HepG2 (cell line): Measurements from ENCODE around the gene SGCD. TPM values are rescaled to one million over a fixed set of nuclear protein-coding genes. Genes with fewer than 3 reads are reported as not detected.

Experiments
- AHR ChIP-seq: IDR thresholded peaks from 2 replicates; pipeline ENCODE4 v1.6.1; 2018; ENCODE audit warnings: missing genetic modification reagents, missing compliant biosample characterization
- ATF7 ChIP-seq, 2 experiments: fragments of 450-650 bp in 1 of 2; sonication (generic) in 1 of 2; formaldehyde crosslinking in 1 of 2; IDR thresholded peaks; 2 replicates each; pipeline versions ENCODE4 v1.4.0 to v1.6.1; 2016 to 2020; ENCODE audit warnings: antibody characterized with exemption in 1 of 2, mild to moderate bottlenecking in 1 of 2, missing genetic modification reagents in 1 of 2
- CAMTA2 ChIP-seq: sonication (generic); formaldehyde crosslinking; IDR thresholded peaks from 2 replicates; pipeline ENCODE4 v1.4.0; 2020; ENCODE audit warnings: mild to moderate bottlenecking, missing genetic modification reagents, borderline replicate concordance
- HOXA7 ChIP-seq: sonication (generic); formaldehyde crosslinking; IDR thresholded peaks from 2 replicates; pipeline ENCODE4 v1.8.1; 2022; ENCODE audit warnings: mild to moderate bottlenecking, missing genetic modification reagents, moderate library complexity
- KDM3A ChIP-seq: IDR thresholded peaks from 2 replicates; pipeline ENCODE4 v1.6.1; 2018; ENCODE audit warnings: low read depth, missing compliant biosample characterization
- MAF1 ChIP-seq: sonication (generic); formaldehyde crosslinking; IDR thresholded peaks from 2 replicates; pipeline ENCODE4 v1.5.0; 2020; ENCODE audit warnings: missing genetic modification reagents, borderline replicate concordance
- NBN ChIP-seq: fragments of 450-650 bp; conservative IDR thresholded peaks from 2 replicates; pipeline ENCODE4 v1.6.1; 2017
- PAWR ChIP-seq: sonication (generic); formaldehyde crosslinking; IDR thresholded peaks from 2 replicates; pipeline ENCODE4 v1.4.0; 2020; ENCODE audit warnings: missing genetic modification reagents, mild to moderate bottlenecking, borderline replicate concordance
- PHF5A ChIP-seq: IDR thresholded peaks from one replicate; pipeline ENCODE4 v1.6.1; 2018; ENCODE audit warnings: low read depth, missing genetic modification reagents; ENCODE audit not compliant: unreplicated experiment
- PHF8 ChIP-seq: sonication (generic); formaldehyde crosslinking; IDR thresholded peaks from 2 replicates; pipeline ENCODE4 v1.5.0; 2020; ENCODE audit warnings: missing genetic modification reagents
- SP4 ChIP-seq: sonication (generic); formaldehyde crosslinking; IDR thresholded peaks from 2 replicates; pipeline ENCODE4 v1.8.1; 2023; ENCODE audit warnings: mild to moderate bottlenecking, missing genetic modification reagents
- YEATS4 ChIP-seq: sonication (generic); formaldehyde crosslinking; IDR thresholded peaks from 2 replicates; pipeline ENCODE4 v1.4.0; 2020; ENCODE audit warnings: missing genetic modification reagents, borderline replicate concordance
- ZNF382 ChIP-seq: sonication (generic); formaldehyde crosslinking; IDR thresholded peaks from 2 replicates; pipeline ENCODE4 v1.5.0; 2020; ENCODE audit warnings: missing genetic modification reagents, mild to moderate bottlenecking, borderline replicate concordance
- ZNF614 ChIP-seq: IDR thresholded peaks from 2 replicates; pipeline ENCODE4 v1.6.1; 2018; ENCODE audit warnings: missing biosample characterization, missing genetic modification reagents, inconsistent platforms, borderline replicate concordance
- ZNF780A ChIP-seq: sonication (generic); formaldehyde crosslinking; IDR thresholded peaks from 2 replicates; pipeline ENCODE4 v1.8.0; 2022; ENCODE audit warnings: mild to moderate bottlenecking, missing genetic modification reagents, moderate library complexity
- polyA plus RNA-seq, 8 experiments: library from polyadenylated mRNA; depleted of rRNA in 3 of 8; stranded (reverse) in 7 of 8; unstranded in 1 of 8; fragments of >200 nt; fragmentation: Illumina TruSeq in 4 of 8; extraction: Trizol in 4 of 8; gene quantifications; 2 replicates each; pipeline versions ENCODE4 v1.2.1 to v1.2.3, GENCODE V29; 2011 to 2016; ENCODE audit warnings: low read depth in 4 of 8, missing spikeins in 1 of 8, mixed read lengths in 1 of 8; ENCODE audit not compliant: insufficient read depth in 1 of 8
- total RNA-seq, 5 experiments: library from RNA; depleted of rRNA; stranded (reverse); fragments of >200 nt; fragmentation: Illumina TruSeq; extraction: Trizol; gene quantifications; 2 replicates each; pipeline ENCODE4 v1.2.3, GENCODE V29; 2016; ENCODE audit warnings: low read depth in 1 of 5
- TF ChIP-seq, protein P1 (sequence below): IDR thresholded peaks from 2 replicates; pipeline ENCODE4 v1.6.1; 2016; ENCODE audit warnings: mild to moderate bottlenecking
- TF ChIP-seq, protein P2 (sequence below): sonication (generic); formaldehyde crosslinking; IDR thresholded peaks from 2 replicates; pipeline ENCODE4 v1.8.1; 2022; ENCODE audit warnings: mild to moderate bottlenecking, missing genetic modification reagents
- TF ChIP-seq, protein P3 (sequence below): sonication (generic); formaldehyde crosslinking; IDR thresholded peaks from 2 replicates; pipeline ENCODE4 v1.8.1; 2023; ENCODE audit warnings: mild to moderate bottlenecking, missing genetic modification reagents
- TF ChIP-seq, protein P4 (sequence below): sonication (generic); formaldehyde crosslinking; IDR thresholded peaks from 2 replicates; pipeline ENCODE4 v1.4.0; 2020; ENCODE audit warnings: mild to moderate bottlenecking, missing genetic modification reagents
- TF ChIP-seq, protein P5 (sequence below): sonication (generic); formaldehyde crosslinking; IDR thresholded peaks from 2 replicates; pipeline ENCODE4 v1.4.0; 2020; ENCODE audit warnings: mild to moderate bottlenecking, missing genetic modification reagents

SGCD gene
- total and polyA plus RNA-seq, 2 of the 13 experiments (the other 11 are each of a cell fraction or from before 2014, with no cell fraction given), result not detected

DNA sequence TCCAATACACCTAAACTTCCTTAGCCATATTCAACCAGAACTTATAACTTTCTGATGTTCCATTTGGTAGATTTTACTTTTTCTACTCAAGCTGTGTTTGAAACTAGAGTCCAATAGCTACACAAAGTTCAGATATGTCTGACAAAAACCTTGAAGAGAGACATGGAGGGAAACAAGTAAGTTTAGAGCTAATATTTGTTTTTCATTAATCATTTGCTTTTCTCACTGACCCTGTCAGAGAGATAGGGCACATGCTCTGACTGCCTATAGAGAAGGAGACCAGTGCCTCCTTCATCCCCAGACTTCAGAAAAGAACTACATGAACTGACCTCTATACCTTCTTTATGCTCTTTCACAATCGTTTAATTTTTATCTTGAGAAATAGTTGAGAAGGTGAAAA, 366.1 kb downstream of the SGCD start (continued):
- TF ChIP-seq, protein P1, sequence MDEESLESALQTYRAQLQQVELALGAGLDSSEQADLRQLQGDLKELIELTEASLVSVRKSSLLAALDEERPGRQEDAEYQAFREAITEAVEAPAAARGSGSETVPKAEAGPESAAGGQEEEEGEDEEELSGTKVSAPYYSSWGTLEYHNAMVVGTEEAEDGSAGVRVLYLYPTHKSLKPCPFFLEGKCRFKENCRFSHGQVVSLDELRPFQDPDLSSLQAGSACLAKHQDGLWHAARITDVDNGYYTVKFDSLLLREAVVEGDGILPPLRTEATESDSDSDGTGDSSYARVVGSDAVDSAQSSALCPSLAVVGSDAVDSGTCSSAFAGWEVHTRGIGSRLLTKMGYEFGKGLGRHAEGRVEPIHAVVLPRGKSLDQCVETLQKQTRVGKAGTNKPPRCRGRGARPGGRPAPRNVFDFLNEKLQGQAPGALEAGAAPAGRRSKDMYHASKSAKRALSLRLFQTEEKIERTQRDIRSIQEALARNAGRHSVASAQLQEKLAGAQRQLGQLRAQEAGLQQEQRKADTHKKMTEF (CRISPR knock-in tag), result 0 out of 2 replicates have a peak, but pooled peaks have one; percentile 28
- TF ChIP-seq PHF5A (CRISPR knock-in tag) (no peak), PAWR (CRISPR knock-in tag) (no peak), MAF1 (no peak), KDM3A (CRISPR knock-in tag) (no peak), NBN (no peak), AHR (no peak), ATF7 (IDR thresholded peaks at IDR 0.05) (no peak), ATF7 (CRISPR knock-in tag; IDR thresholded peaks at IDR 0.05) (no peak), YEATS4 (CRISPR knock-in tag) (no peak), CAMTA2 (CRISPR knock-in tag) (no peak), ZNF614 (CRISPR knock-in tag) (0 out of 2 replicates have a peak, but pooled peaks have one; percentile 52), ZNF780A (no peak), PHF8 (CRISPR knock-in tag) (no peak), ZNF382 (CRISPR knock-in tag) (no peak), HOXA7 (CRISPR knock-in tag) (no peak), SP4 (no peak)
- TF ChIP-seq, protein P2, sequence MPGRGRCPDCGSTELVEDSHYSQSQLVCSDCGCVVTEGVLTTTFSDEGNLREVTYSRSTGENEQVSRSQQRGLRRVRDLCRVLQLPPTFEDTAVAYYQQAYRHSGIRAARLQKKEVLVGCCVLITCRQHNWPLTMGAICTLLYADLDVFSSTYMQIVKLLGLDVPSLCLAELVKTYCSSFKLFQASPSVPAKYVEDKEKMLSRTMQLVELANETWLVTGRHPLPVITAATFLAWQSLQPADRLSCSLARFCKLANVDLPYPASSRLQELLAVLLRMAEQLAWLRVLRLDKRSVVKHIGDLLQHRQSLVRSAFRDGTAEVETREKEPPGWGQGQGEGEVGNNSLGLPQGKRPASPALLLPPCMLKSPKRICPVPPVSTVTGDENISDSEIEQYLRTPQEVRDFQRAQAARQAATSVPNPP (CRISPR knock-in tag), result peak; percentile 35; the same call in 1 of the 2 replicates
- TF ChIP-seq, protein P3, sequence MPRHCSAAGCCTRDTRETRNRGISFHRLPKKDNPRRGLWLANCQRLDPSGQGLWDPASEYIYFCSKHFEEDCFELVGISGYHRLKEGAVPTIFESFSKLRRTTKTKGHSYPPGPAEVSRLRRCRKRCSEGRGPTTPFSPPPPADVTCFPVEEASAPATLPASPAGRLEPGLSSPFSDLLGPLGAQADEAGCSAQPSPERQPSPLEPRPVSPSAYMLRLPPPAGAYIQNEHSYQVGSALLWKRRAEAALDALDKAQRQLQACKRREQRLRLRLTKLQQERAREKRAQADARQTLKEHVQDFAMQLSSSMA (CRISPR knock-in tag), result no peak
- TF ChIP-seq, protein P4, sequence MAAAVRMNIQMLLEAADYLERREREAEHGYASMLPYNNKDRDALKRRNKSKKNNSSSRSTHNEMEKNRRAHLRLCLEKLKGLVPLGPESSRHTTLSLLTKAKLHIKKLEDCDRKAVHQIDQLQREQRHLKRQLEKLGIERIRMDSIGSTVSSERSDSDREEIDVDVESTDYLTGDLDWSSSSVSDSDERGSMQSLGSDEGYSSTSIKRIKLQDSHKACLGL (CRISPR knock-in tag), result no peak
- TF ChIP-seq, protein P5, sequence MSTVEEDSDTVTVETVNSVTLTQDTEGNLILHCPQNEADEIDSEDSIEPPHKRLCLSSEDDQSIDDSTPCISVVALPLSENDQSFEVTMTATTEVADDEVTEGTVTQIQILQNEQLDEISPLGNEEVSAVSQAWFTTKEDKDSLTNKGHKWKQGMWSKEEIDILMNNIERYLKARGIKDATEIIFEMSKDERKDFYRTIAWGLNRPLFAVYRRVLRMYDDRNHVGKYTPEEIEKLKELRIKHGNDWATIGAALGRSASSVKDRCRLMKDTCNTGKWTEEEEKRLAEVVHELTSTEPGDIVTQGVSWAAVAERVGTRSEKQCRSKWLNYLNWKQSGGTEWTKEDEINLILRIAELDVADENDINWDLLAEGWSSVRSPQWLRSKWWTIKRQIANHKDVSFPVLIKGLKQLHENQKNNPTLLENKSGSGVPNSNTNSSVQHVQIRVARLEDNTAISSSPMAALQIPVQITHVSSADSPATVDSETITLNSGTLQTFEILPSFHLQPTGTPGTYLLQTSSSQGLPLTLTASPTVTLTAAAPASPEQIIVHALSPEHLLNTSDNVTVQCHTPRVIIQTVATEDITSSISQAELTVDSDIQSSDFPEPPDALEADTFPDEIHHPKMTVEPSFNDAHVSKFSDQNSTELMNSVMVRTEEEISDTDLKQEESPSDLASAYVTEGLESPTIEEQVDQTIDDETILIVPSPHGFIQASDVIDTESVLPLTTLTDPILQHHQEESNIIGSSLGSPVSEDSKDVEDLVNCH (CRISPR knock-in tag), result no peak
